ENCODE data around the gene U2AF2. TPM values are rescaled to one million over a fixed set of nuclear protein-coding genes. Genes with fewer than 3 reads are reported as not detected.

U2AF2 gene
- total and polyA plus RNA-seq, 9 of the 15 experiments (the other 6 are each of a cell fraction or from before 2014, with no cell fraction given): 3.0 to 331 (median 157) TPM

DNA sequence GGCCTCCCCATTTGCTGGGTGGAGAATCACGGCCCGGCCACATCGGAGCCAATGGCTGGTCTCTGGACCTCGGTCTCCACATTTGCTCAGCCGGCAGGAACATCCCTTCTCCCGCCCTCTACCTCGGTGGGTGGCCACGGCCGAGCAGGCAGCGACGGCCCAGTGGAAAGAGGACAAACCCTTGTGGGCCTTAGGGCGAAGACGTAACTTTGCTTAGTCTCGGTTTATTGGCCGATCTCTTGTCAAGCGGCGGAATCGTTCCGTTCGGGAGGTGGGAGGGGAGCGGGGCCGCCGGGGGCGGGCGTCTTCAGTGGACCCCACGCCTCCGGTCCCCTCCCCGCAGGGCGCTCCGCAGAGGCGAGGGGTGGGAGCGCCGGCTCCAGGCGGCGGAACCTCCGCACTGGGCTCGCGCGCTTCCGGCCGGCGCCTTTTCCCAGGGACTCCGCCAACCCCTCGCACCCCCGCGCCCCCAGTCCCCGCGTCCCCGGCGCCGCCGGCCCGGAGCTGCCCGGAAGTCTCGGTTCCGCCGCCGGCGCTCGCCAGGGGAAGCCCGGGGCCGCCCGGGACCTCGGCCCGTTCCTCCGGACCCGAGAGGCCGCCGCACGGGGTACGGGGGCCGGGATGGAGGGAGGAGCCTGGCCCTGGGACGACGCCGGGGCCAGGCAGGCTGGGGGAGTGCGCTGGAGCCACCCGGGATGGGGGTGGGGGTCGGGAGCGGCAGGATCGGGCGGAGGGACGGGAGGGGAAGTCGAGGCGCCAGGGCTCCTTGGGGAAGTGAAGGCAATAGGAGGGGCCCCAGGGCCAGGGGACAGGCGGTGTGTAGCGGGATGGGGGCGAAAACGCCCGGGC, 14.0 kb upstream of the U2AF2 start, which contains the start of gene ZNF580 (continued):
- TF ChIP-seq HOXB6 (CRISPR knock-in tag; IDR thresholded peaks at IDR 0.05; ENCODE audit: borderline replicate concordance): no peak
- TF ChIP-seq RBM39 (optimal IDR thresholded peaks at IDR 0.05; ENCODE audit: low read depth, low read length): no peak
- no peak for TF ChIP-seq SMARCB1 (IDR thresholded peaks at IDR 0.05; ENCODE audit: insufficient read length, low read depth)
- peak; percentile 62; the same call in 1 of the 2 replicates for TF ChIP-seq ZFX (CRISPR knock-in tag; IDR thresholded peaks at IDR 0.05)
- TF ChIP-seq NRF1 (conservative IDR thresholded peaks at IDR 0.05 in 1 of 2, IDR thresholded peaks at IDR 0.05 in 1 of 2): no peak
- TF ChIP-seq POLR2AphosphoS2 (IDR thresholded peaks at IDR 0.05; ENCODE audit: low read length): 0 out of 2 replicates have a peak, but pooled peaks have one; percentile 11
- no peak for TF ChIP-seq TCF3 (CRISPR knock-in tag; IDR thresholded peaks at IDR 0.05)
- no peak for TF ChIP-seq ZNF766 (CRISPR knock-in tag; conservative IDR thresholded peaks at IDR 0.05)
- TF ChIP-seq SRF (CRISPR knock-in tag; IDR thresholded peaks at IDR 0.05): no peak
- TF ChIP-seq KDM4B (IDR thresholded peaks at IDR 0.05; ENCODE audit: borderline replicate concordance in 2 of 2, low read depth in 1 of 2): no peak
- peak; percentile 39; the same call in 1 of the 2 replicates for TF ChIP-seq MYC (IDR thresholded peaks at IDR 0.05; ENCODE audit: low read depth, low read length)
- no peak for TF ChIP-seq MYC (CRISPR knock-in tag; IDR thresholded peaks at IDR 0.05; ENCODE audit: borderline replicate concordance, low read depth)
- TF ChIP-seq SIN3B (IDR thresholded peaks at IDR 0.05; ENCODE audit: low read depth): peak; percentile 59
- TF ChIP-seq, protein P1, sequence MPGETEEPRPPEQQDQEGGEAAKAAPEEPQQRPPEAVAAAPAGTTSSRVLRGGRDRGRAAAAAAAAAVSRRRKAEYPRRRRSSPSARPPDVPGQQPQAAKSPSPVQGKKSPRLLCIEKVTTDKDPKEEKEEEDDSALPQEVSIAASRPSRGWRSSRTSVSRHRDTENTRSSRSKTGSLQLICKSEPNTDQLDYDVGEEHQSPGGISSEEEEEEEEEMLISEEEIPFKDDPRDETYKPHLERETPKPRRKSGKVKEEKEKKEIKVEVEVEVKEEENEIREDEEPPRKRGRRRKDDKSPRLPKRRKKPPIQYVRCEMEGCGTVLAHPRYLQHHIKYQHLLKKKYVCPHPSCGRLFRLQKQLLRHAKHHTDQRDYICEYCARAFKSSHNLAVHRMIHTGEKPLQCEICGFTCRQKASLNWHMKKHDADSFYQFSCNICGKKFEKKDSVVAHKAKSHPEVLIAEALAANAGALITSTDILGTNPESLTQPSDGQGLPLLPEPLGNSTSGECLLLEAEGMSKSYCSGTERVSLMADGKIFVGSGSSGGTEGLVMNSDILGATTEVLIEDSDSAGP (CRISPR knock-in tag; IDR thresholded peaks at IDR 0.05): no peak
- no peak for TF ChIP-seq ESRRB (CRISPR knock-in tag; IDR thresholded peaks at IDR 0.05; ENCODE audit: borderline replicate concordance)
- no peak for TF ChIP-seq HDAC6 (IDR thresholded peaks at IDR 0.05; ENCODE audit: low read depth, low read length)
- no peak for TF ChIP-seq SREBF2 (CRISPR knock-in tag; IDR thresholded peaks at IDR 0.05)
- no peak for TF ChIP-seq RBM15 (IDR thresholded peaks at IDR 0.05; ENCODE audit: insufficient read depth, low read length)
- TF ChIP-seq BACH1 (tag; IDR thresholded peaks at IDR 0.05): no peak
- TF ChIP-seq, protein P2, sequence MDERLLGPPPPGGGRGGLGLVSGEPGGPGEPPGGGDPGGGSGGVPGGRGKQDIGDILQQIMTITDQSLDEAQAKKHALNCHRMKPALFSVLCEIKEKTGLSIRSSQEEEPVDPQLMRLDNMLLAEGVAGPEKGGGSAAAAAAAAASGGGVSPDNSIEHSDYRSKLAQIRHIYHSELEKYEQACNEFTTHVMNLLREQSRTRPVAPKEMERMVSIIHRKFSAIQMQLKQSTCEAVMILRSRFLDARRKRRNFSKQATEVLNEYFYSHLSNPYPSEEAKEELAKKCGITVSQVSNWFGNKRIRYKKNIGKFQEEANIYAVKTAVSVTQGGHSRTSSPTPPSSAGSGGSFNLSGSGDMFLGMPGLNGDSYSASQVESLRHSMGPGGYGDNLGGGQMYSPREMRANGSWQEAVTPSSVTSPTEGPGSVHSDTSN (CRISPR knock-in tag; IDR thresholded peaks at IDR 0.05; ENCODE audit: low read depth): no peak
- TF ChIP-seq, protein P2 (tag; conservative IDR thresholded peaks at IDR 0.05; ENCODE audit: low read depth): no peak
- no peak for TF ChIP-seq CHCHD3 (CRISPR knock-in tag; IDR thresholded peaks at IDR 0.05)
- no peak for TF ChIP-seq ETV1 (tag; conservative IDR thresholded peaks at IDR 0.05; ENCODE audit: low read depth)
- TF ChIP-seq HIVEP1 (CRISPR knock-in tag; IDR thresholded peaks at IDR 0.05): no peak

Data from K562 (cell line).